GM19455 (cell line): ENCODE results near the gene FAM20C.

Experiments
- ATAC-seq: cut with Tn5 transposase; IDR thresholded peaks from one replicate; pipeline ENCODE4 v1.9.1; 2021; ENCODE audit not compliant: unreplicated experiment

Gene FAM20C

DNA sequence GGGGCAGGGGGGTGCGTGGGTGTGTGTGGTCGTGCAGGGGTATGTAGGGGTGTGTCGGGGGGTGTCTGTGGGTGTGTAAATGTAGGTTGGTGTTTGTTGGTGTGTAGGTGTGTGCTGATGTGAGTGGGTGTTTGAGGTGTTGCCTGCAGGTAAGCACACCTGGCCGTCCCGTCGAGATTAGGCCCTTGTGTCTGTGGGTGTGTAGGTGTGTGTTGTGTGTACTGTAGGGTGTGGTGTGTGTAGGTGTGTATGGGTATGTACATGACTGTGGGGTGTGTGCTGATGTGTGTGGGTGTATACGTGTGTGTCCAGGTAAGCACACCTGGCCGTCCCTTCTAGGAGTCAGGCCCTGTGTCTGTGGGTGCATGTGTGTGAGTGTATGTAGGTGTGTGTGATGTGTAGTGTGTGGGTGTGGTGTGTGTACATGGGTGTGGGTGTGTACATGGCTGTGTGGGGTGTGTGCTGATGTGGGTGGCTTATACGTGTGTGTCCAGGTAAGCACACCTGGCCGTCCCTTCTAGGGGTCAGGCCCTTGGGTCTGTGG lies 15.8 kb downstream of the FAM20C start:
- ATAC-seq, result no peak

GRCh38 chr7:208816-209215 lies 16.4 kb downstream of the FAM20C start:
- no peak for ATAC-seq

GRCh38 chr7:209416-209815 lies 17.0 kb downstream of the FAM20C start:
- no peak for ATAC-seq

GRCh38 chr7:209906-210305 lies 17.5 kb downstream of the FAM20C start:
- no peak for ATAC-seq

DNA sequence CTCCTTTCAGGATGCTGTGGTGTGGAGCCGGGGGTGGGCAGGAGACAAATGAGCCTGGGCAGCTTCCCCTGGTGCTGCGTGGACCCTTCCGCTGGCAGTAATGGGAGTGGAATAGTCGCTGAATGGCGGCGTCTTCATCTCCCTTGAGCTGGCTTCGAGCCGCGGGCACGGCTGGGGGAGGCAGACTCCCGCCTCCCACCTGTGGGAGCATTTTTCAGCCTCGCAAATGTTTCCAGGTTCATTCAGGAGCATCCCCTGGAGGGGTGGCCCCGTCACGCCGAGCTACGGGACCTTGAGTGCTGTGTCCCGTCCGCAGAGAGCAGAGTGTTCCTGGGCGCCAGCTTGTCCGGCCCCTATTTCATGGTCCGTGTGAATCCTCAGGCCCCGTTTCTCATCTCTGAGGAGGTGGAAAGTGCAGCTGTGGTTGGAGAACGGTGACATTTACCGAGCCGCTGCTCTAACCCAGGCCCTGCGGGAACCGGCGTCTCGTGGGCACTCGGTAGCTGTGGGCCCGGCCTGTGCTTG lies 18.1 kb downstream of the FAM20C start:
- no peak for ATAC-seq

- ATAC-seq, result no peak
Measured at GRCh38 chr7:211033-211714, 18.8 kb downstream of the FAM20C start.

GRCh38 chr7:211715-212058 lies 19.3 kb downstream of the FAM20C start:
- no peak for ATAC-seq

DNA sequence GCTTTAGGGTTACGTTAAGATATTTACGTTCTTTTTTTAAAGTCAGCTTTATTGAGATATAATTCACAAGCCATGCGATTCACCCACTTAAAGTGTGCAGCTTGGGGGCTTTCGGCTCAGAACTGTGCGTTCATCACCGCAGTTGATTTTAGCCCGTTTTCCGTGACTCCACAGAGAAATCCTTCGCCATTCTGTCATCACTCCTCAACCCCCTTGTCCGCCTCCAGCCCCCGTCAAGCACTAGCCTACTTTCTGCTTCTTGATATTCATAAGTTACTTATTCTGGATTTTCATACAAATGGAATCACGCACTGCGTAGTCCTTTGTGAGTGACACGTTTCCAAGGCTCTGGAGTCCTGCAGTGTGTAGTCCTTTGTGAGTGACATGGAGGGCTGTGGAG lies 20.4 kb downstream of the FAM20C start:
- no peak for ATAC-seq

- ATAC-seq, result no peak
Measured at GRCh38 chr7:213324-213993, 21.1 kb downstream of the FAM20C start.

DNA sequence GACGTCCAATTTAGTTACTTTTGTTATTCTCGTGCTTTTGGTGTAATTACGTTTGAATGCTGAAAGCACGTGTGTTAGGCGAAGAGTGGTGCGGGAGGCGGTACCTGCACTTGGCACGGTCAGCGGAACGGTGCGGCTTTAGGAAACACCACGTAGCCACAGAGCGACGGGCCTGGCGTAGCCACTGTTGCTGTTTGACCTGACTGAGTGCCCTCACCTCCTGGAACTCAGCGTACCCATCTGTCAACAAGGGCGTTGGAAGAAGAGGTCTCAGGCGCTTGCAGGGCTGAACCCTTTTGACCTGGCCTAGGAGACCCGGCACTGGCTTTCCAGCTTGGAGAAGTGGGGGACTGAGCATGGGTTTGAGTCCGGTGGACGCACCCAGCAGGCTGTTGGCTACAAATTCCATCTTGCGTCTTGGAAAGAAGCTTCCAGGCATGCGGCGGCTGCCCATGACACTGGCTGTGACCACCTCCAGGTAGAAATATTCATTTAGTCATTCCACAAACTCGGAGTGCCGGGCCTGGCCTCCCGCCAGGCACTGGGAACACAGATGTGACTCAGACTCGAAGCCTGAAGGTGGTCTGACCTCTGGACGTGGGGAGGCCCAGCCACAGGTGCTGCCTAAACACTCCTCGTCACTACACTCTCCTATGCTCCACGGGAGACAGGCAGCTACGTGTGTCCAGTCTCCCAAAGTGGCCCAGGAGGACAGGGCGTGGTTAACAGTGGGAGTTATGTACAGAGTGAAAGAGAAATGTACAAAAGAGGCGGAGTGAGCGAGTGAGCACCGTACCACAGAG lies 22.2 kb downstream of the FAM20C start:
- ATAC-seq, result no peak

DNA sequence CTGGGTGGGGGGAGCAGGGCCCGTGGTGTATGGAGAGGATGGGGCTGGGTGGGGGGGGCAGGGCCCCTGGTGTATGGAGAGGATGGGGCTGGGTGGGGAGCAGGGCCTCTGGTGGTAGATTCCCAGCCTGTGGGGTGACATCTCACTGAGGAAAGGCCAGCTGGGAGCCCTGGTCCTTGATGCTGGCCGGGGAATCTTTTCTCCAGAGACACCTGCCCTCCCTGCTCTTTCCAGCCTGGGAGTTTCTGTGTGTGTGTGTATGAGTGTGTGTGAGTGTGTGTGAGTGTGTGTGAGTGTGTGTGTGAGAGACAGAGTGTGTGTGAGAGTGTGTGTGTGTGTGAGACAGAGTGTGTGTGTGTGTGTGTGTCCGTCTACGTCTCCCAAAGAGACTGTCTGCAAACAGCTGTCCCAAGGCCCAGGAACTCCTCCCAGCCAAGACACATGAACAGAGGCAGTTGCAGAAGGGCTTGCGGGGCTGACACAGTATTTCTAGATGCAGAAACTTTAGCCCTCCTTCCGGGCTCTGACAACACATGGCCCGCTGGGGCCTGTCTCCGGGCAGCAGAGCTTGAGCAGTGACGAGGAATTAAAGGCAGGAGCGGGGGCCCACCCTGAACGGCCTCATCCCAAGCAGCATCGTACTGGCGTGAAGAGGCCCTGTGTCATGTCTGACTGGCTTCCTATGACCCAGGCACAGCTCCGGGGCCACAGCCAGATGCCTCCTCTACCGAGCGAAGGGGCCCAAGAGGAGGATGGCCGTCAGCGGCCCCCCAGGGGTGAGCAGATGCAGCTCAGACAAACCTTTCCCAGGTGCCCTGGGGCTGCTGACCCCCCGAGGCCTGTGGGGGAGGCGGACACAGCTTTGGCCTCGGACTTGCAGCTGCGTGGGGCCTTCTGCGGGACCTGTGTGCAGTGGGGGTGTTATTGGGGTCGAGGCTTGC lies 24.3 kb downstream of the FAM20C start:
- no peak for ATAC-seq

GRCh38 chr7:217781-218180 lies 25.4 kb downstream of the FAM20C start:
- ATAC-seq, result no peak

DNA sequence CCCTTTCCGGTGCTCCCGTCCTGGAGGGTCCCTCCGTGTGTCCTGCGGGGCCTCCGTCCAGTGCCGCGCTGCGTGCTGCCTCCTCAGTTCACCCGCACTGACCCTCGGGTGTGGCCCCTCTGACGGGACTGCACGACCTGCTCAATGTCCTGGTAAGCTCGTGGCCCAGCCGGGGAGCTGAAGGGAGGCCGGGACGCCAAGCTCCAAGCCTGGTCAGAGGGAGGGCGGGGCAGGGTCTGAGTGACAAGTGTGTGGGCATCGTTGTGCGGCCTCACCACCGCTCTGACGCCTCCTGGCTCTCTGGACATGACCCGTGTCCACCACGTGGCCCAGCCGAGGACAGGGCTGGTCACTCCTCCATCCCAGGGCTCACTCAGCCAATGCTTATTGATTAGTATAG lies 25.9 kb downstream of the FAM20C start:
- ATAC-seq, result no peak

DNA sequence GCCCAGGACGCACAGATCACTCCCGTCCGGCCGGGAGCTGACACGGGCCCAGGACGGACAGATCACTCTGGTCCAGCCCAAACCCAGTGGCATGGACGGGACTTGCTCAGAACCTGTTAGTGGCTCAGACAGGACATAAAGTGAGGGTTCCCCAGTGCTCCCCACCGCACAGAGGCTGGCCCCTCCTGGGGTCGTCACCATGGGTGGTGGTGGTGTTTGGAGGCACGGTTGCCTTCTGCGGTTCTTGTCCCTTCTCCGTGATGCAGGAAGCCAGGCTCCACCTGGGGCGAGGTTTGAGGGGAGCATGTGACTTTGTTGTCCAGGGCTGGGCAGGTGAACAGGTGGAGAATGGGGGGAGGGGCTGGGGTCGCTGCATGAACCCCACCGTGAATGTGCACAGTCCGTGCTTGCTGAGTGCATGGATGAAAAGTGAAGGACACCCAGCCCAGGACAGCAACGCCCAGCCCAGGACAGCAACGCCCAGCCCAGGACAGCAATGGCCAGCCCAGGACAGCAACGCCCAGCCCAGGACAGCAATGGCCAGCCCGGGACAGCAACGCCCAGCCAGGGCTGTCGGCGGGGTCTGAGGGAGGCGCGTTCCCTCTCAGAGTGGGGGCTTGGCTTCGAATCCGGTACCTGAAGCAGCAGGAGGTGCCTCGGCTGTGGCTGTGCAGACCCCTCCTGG lies 26.7 kb downstream of the FAM20C start:
- ATAC-seq, result no peak

GRCh38 chr7:219581-220150 lies 27.3 kb downstream of the FAM20C start:
- ATAC-seq, result no peak

- ATAC-seq, result no peak
Measured at GRCh38 chr7:220151-220841, 27.9 kb downstream of the FAM20C start.

- no peak for ATAC-seq
Measured at GRCh38 chr7:221978-222715, 29.8 kb downstream of the FAM20C start.

- no peak for ATAC-seq
Measured at GRCh38 chr7:222716-223041, 30.3 kb downstream of the FAM20C start.
